HepG2 (cell line): ENCODE results near the gene PPP4R2. TPM values are rescaled to one million over a fixed set of nuclear protein-coding genes. Genes with fewer than 3 reads are reported as not detected.

Experiments
- ATAC-seq: fragments of 200-7000 bp; cut with Tn5 transposase; 3 replicates; pipeline ENCODE4 v1.9.1; 2020; ENCODE audit warnings: mild to moderate bottlenecking, moderate library complexity
- BruUV-seq: library from RNA; stranded (reverse); fragments of 400-500 nt; replicated peaks from 2 replicates; lab custom pipeline; 2021; lab: Mats Ljungman, UMichigan
- CTCF ChIA-PET: fragments of 300-600 bp; formaldehyde crosslinking; extraction: SDS; loops from one replicate; lab custom pipeline; 2021; ENCODE audit warnings: low total read pairs, inconsistent platforms, low intra/inter-chr PET ratio; lab: Yijun Ruan, JAX
- POLR2A ChIA-PET: fragments of 350-600 bp; sonication (Branson Sonifier 250); formaldehyde crosslinking; loops from one replicate; lab custom pipeline; 2020; ENCODE audit warnings: antibody characterized with exemption, inconsistent platforms; lab: Yijun Ruan, JAX
- DNase-seq: peaks from one replicate; pipeline ENCODE4 v3.0.0-alpha.2; 2015; ENCODE audit warnings: low spot score
- FAIRE-seq: peaks from 3 replicates; lab custom pipeline; 2011; peaks lifted over from hg19 to GRCh38; lab: Jason Lieb, UNC
- H2AFZ ChIP-seq: one replicate; pipeline ENCODE4 v1.6.1; 2011; ENCODE audit warnings: low read length, inconsistent platforms
- H3K27ac ChIP-seq: fragments of 300-600 bp; 3 replicates; pipeline ENCODE4 v1.8.0; 2011; ENCODE audit warnings: mixed run types, mild to moderate bottlenecking, mixed read lengths, low read length, inconsistent platforms; ENCODE audit not compliant: insufficient read depth; ENCODE audit errors: extremely low read length
- H3K27me3 ChIP-seq, 2 experiments: fragments of 200-600 bp in 1 of 2; 2 replicates in 1 of 2; 3 replicates in 1 of 2; pipeline versions ENCODE4 v1.6.0 to v1.8.0; 2011; ENCODE audit warnings: low read length in 2 of 2, mild to moderate bottlenecking in 2 of 2, moderate library complexity in 2 of 2, inconsistent platforms in 1 of 2; ENCODE audit not compliant: insufficient read depth in 2 of 2, control insufficient read depth in 1 of 2
- H3K36me3 ChIP-seq, 2 experiments: fragments of 200-600 bp in 1 of 2; replicated peaks in 1 of 2; 2 replicates in 1 of 2; 3 replicates in 1 of 2; pipeline versions ENCODE4 v1.5.1 to v1.8.0; 2011; ENCODE audit warnings: low read length in 2 of 2, inconsistent platforms in 1 of 2; ENCODE audit not compliant: insufficient read depth in 2 of 2, control insufficient read depth in 1 of 2
- H3K4me1 ChIP-seq: 2 replicates; pipeline ENCODE4 v1.5.1; 2012; ENCODE audit warnings: low read length, inconsistent platforms; ENCODE audit not compliant: insufficient read depth
- H3K4me2 ChIP-seq: 2 replicates; pipeline ENCODE4 v1.6.0; 2011; ENCODE audit warnings: low read depth, low read length, inconsistent platforms
- H3K4me3 ChIP-seq, 3 experiments: fragments of 200-600 bp in 1 of 3; sonication (generic), shearing (Covaris generic) in 1 of 3; replicated peaks in 1 of 3; 2 replicates each; pipeline ENCODE4 v1.5.1; 2011 to 2016; ENCODE audit warnings: low read length in 3 of 3, inconsistent platforms in 2 of 3, low read depth in 2 of 3, mild to moderate bottlenecking in 2 of 3, control low read depth in 1 of 3, mixed read lengths in 1 of 3; ENCODE audit not compliant: insufficient read depth in 1 of 3
- H3K79me2 ChIP-seq: one replicate; pipeline ENCODE4 v1.6.1; 2011; ENCODE audit warnings: low read length, inconsistent platforms; ENCODE audit not compliant: insufficient read depth
- H3K9ac ChIP-seq: 2 replicates; pipeline ENCODE4 v1.6.0; 2011; ENCODE audit warnings: mild to moderate bottlenecking, low read depth, low read length, inconsistent platforms; ENCODE audit not compliant: insufficient read depth
- H3K9me3 ChIP-seq: 2 replicates; pipeline ENCODE4 v1.5.1; 2012; ENCODE audit warnings: mild to moderate bottlenecking, low read length
- H4K20me1 ChIP-seq: 2 replicates; pipeline ENCODE4 v1.6.0; 2011; ENCODE audit warnings: inconsistent platforms, mild to moderate bottlenecking, low read length, moderate library complexity; ENCODE audit not compliant: insufficient read depth
- CTCF ChIP-seq: sonication (generic); formaldehyde crosslinking; IDR thresholded peaks from 2 replicates; pipeline ENCODE4 v1.5.0; 2020; ENCODE audit warnings: mild to moderate bottlenecking, missing genetic modification reagents, moderate library complexity
- ELF4 ChIP-seq: sonication (generic); formaldehyde crosslinking; IDR thresholded peaks from 2 replicates; pipeline ENCODE4 v1.5.0; 2020; ENCODE audit warnings: missing genetic modification reagents, mild to moderate bottlenecking, moderate library complexity, borderline replicate concordance
- RAD21 ChIP-seq: fragments of 450-650 bp; formaldehyde crosslinking; IDR thresholded peaks from 2 replicates; pipeline ENCODE4 v1.5.0; 2020; ENCODE audit warnings: mild to moderate bottlenecking
- RBM22 ChIP-seq: fragments of 200-400 bp; formaldehyde crosslinking; optimal IDR thresholded peaks from 2 replicates; pipeline ENCODE3; 2017; ENCODE audit warnings: mild to moderate bottlenecking, low read length, moderate library complexity
- SMC3 ChIP-seq: IDR thresholded peaks from 2 replicates; pipeline ENCODE4 v1.6.1; 2011; ENCODE audit warnings: low read length, improper control_type of control experiment
- STAG1 ChIP-seq: sonication (generic); formaldehyde crosslinking; IDR thresholded peaks from 2 replicates; pipeline ENCODE4 v1.4.0; 2020; ENCODE audit warnings: missing genetic modification reagents
- ZBTB3 ChIP-seq: sonication (generic); formaldehyde crosslinking; IDR thresholded peaks from 2 replicates; pipeline ENCODE4 v1.4.0; 2020; ENCODE audit warnings: low read depth, mild to moderate bottlenecking, moderate library complexity, missing genetic modification reagents, borderline replicate concordance
- ZNF724P ChIP-seq: sonication (generic); formaldehyde crosslinking; IDR thresholded peaks from 2 replicates; pipeline ENCODE4 v1.8.0; 2022; ENCODE audit warnings: missing genetic modification reagents, borderline replicate concordance
- WGBS: methylation state at CpG from one replicate; pipeline ENCODE4 v1.1.6; 2017; ENCODE audit warnings: low lambda C conversion rate; 5-methylcytosine and 5-hydroxymethylcytosine counted together
- in situ Hi-C: cut with HindIII; loops from 2 replicates; pipeline ENCODE4 v1.10.0; 2017; ENCODE audit warnings: low pct_unique_long_range_greater_than_20kb; ENCODE audit not compliant: extremely low pct_ligation_motif_present
- intact Hi-C: fragments of 100-400 bp; cut with micrococcal nuclease; formaldehyde crosslinking; loops from one replicate; pipeline ENCODE4 v1.10.0; 2022; ENCODE audit not compliant: unreplicated experiment
- polyA plus RNA-seq, 8 experiments: library from polyadenylated mRNA; depleted of rRNA in 3 of 8; stranded (reverse) in 7 of 8; unstranded in 1 of 8; fragments of >200 nt; fragmentation: Illumina TruSeq in 4 of 8; extraction: Trizol in 4 of 8; gene quantifications; 2 replicates each; pipeline versions ENCODE4 v1.2.1 to v1.2.3, GENCODE V29; 2011 to 2016; ENCODE audit warnings: low read depth in 4 of 8, missing spikeins in 1 of 8, mixed read lengths in 1 of 8; ENCODE audit not compliant: insufficient read depth in 1 of 8
- total RNA-seq, 5 experiments: library from RNA; depleted of rRNA; stranded (reverse); fragments of >200 nt; fragmentation: Illumina TruSeq; extraction: Trizol; gene quantifications; 2 replicates each; pipeline ENCODE4 v1.2.3, GENCODE V29; 2016; ENCODE audit warnings: low read depth in 1 of 5

The PPP4R2 gene
- total and polyA plus RNA-seq, 2 of the 13 experiments (the other 11 are each of a cell fraction or from before 2014, with no cell fraction given), result 22.3 to 161 TPM

DNA sequence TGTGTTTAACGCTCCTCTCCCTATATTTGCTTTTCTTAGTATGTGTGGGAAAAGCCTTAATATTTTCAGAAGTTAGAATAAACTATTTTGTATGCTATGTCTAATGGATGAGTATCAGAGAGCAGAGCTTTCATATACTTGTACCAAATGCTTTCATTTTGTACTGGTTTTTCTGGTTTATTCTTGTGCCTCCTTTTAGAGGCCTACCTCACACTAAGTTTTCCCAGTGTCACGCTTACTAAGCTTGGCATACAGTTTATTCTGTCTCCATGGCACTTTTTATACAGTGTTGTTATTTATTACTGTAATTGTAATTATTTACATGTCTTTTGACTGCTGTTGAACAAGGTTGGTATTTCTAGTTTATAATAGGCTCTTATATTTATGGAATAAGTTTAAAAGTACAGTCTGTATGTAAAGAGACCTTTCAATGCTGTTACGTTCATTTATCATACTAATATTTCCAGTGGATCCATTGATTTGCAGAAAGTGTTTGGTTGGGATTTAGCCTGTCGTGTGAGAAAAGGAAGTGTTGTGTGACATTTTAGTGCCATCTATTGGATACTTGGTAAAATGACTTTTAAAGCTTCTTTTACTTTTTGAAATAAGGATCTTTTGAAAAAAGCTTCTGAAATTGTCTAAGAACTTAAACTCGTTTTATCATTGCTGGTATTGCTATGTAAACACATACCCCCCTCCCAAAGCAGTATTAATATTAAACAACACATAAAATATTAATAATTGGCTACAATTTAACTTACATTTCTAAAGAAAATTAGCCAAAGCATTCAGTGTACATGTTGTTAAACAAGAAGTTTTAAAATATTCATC, 59.6 kb downstream of the PPP4R2 start:
- ATAC-seq (peak; percentile 40; the same call in 2 of the 3 replicates), FAIRE-seq (no peak), DNase-seq (peak; percentile 50)
- peaks cover 30% of the 10 kb centered on the region for H4K20me1 ChIP-seq
- in situ Hi-C loops (loop anchor here (5.0 to 25.0 kb wide), 3 partner anchors 49 to 644 kb away; no protein-coding TSS in a partner anchor), intact Hi-C loops (loop anchor here (1.0 to 5.0 kb wide), 4 partner anchors 59 to 205 kb away; partner anchors contain the start of genes GXYLT2 and PPP4R2)
- no TSS peak for BruUV-seq
- peaks cover 76% of the 10 kb centered on the region for H3K79me2 ChIP-seq
- peaks cover 9% of the 10 kb centered on the region for H3K4me1 ChIP-seq
- TF ChIP-seq CTCF (CRISPR knock-in tag) (peak; percentile 63), ZBTB3 (no peak), ELF4 (CRISPR knock-in tag) (0 out of 2 replicates have a peak, but pooled peaks have one; percentile 43), SMC3 (peak; percentile 74), ZNF724P (no peak), STAG1 (CRISPR knock-in tag) (peak; percentile 75), RAD21 (CRISPR knock-in tag) (peak; percentile 67; the same call in 1 of the 2 replicates), RBM22 (peak; percentile 53)
- POLR2A ChIA-PET, result interaction anchor here (0.9 to 1.5 kb wide), 3 partner anchors 39 to 59 kb away, joined by 3 to 5 read pairs (median 3); partner anchors contain the start of gene PPP4R2
- H3K4me2 ChIP-seq, result no peak overlapping the region
- H3K27me3 ChIP-seq, result no peaks in the 10 kb centered on the region
- H3K27ac ChIP-seq, result peak overlapping the region; percentile 35
- 46% methylated on average over 5 of the region's 5 CpGs for WGBS
- H2AFZ ChIP-seq, result no peak overlapping the region
- no peak overlapping the region for H3K9ac ChIP-seq
- H3K36me3 ChIP-seq, result peaks cover 2 to 24% of the 10 kb centered on the region in 2 experiments; a peak in 4 of 5 replicates
- no peaks in the 10 kb centered on the region for H3K9me3 ChIP-seq
- no peak overlapping the region for H3K4me3 ChIP-seq
- CTCF ChIA-PET, result interaction anchor here (0.6 to 2.4 kb wide), 3 partner anchors 98 to 205 kb away, joined by 3 to 23 read pairs (median 12); no protein-coding TSS in a partner anchor
